ENCODE data around the gene PRKCZ. TPM values are rescaled to one million over a fixed set of nuclear protein-coding genes. Genes with fewer than 3 reads are reported as not detected.

The PRKCZ gene
- total and polyA plus RNA-seq, 9 of the 15 experiments (the other 6 are each of a cell fraction or from before 2014, with no cell fraction given), result 0.07 to 3.1 (median 1.3) TPM

GRCh38 chr1:2226525-2227345, 176.5 kb downstream of the PRKCZ start (continued):
- no peak for TF ChIP-seq CEBPZ (IDR thresholded peaks at IDR 0.05; ENCODE audit: borderline replicate concordance, low read depth, low read length)
- no peak for TF ChIP-seq MGA (IDR thresholded peaks at IDR 0.05)
- TF ChIP-seq FIP1L1 (IDR thresholded peaks at IDR 0.05; ENCODE audit: low read depth, low read length, poor library complexity, severe bottlenecking), result peak; percentile 32
- TF ChIP-seq ZNF384 (IDR thresholded peaks at IDR 0.05; ENCODE audit: low read depth, low read length), result no peak
